IMR-90 (cell line): ENCODE measurements around the gene RHOC. TPM values are rescaled to one million over a fixed set of nuclear protein-coding genes. Genes with fewer than 3 reads are reported as not detected.

ENCODE experiments used
- ATAC-seq: fragments of 200-7000 bp; cut with Tn5 transposase; 2 replicates; pipeline ENCODE4 v1.9.1; 2020; ENCODE audit warnings: low read depth, mild to moderate bottlenecking, moderate library complexity
- BruUV-seq: library from RNA; stranded (reverse); fragments of 400-500 nt; replicated peaks from 2 replicates; lab custom pipeline; 2021; lab: Mats Ljungman, UMichigan
- CTCF ChIA-PET: fragments of 300-600 bp; formaldehyde crosslinking; extraction: SDS; loops from one replicate; lab custom pipeline; 2021; ENCODE audit warnings: antibody characterized with exemption; lab: Yijun Ruan, JAX
- POLR2A ChIA-PET: fragments of 300-600 bp; sonication (Branson Sonifier 250); formaldehyde crosslinking; loops from one replicate; lab custom pipeline; 2022; ENCODE audit warnings: antibody characterized with exemption; ENCODE audit not compliant: unreplicated experiment; lab: Charles Lee
- DNase-seq: peaks from one replicate; pipeline ENCODE4 v3.0.0; 2013
- H2AFZ ChIP-seq: replicated peaks from 2 replicates; pipeline ENCODE3; 2013; ENCODE audit warnings: low read length, mild to moderate bottlenecking; ENCODE audit not compliant: poor library complexity
- H2AK5ac ChIP-seq: 2 replicates; pipeline ENCODE4 v1.6.1; 2013; ENCODE audit warnings: low read depth, low read length, inconsistent platforms
- H2AK9ac ChIP-seq: replicated peaks from 2 replicates; pipeline ENCODE3; 2013; ENCODE audit warnings: mild to moderate bottlenecking, low read depth, low read length, moderate library complexity; ENCODE audit not compliant: poor library complexity
- H2BK120ac ChIP-seq: 2 replicates; pipeline ENCODE4 v1.6.1; 2013; ENCODE audit warnings: low read depth, low read length, inconsistent platforms
- H2BK15ac ChIP-seq: 3 replicates; pipeline ENCODE4 v1.6.1; 2013; ENCODE audit warnings: low read depth, low read length, inconsistent platforms
- H2BK20ac ChIP-seq: 2 replicates; pipeline ENCODE4 v1.6.1; 2013; ENCODE audit warnings: low read depth, mild to moderate bottlenecking, inconsistent platforms, low read length, moderate library complexity
- H2BK5ac ChIP-seq: 2 replicates; pipeline ENCODE4 v1.6.1; 2013; ENCODE audit warnings: mild to moderate bottlenecking, low read depth, low read length, inconsistent platforms; ENCODE audit not compliant: poor library complexity, severe bottlenecking
- H3K14ac ChIP-seq: replicated peaks from 2 replicates; pipeline ENCODE4 v1.6.1; 2013; ENCODE audit warnings: low read depth, low read length, inconsistent platforms
- H3K18ac ChIP-seq: 2 replicates; pipeline ENCODE4 v1.6.1; 2013; ENCODE audit warnings: low read depth, low read length, control low read depth
- H3K23ac ChIP-seq: 2 replicates; pipeline ENCODE4 v1.6.1; 2013; ENCODE audit warnings: low read depth, low read length, inconsistent platforms
- H3K27ac ChIP-seq: 2 replicates; pipeline ENCODE4 v1.5.1; 2013; ENCODE audit warnings: mild to moderate bottlenecking, control low read depth, low read length; ENCODE audit not compliant: insufficient read depth
- H3K27me3 ChIP-seq: 2 replicates; pipeline ENCODE4 v1.6.1; 2013; ENCODE audit warnings: low read length; ENCODE audit not compliant: control insufficient read depth, insufficient read depth
- H3K36me3 ChIP-seq: 2 replicates; pipeline ENCODE4 v1.6.1; 2013; ENCODE audit warnings: low read length, mixed read lengths; ENCODE audit not compliant: control insufficient read depth, insufficient read depth
- H3K4ac ChIP-seq: 2 replicates; pipeline ENCODE4 v1.6.1; 2013; ENCODE audit warnings: low read depth, low read length, inconsistent platforms
- H3K4me1 ChIP-seq: 2 replicates; pipeline ENCODE4 v1.6.1; 2013; ENCODE audit warnings: low read length, mixed read lengths; ENCODE audit not compliant: control insufficient read depth, insufficient read depth
- H3K4me2 ChIP-seq: 2 replicates; pipeline ENCODE4 v1.6.1; 2013; ENCODE audit warnings: low read depth, mild to moderate bottlenecking, control low read depth, low read length, moderate library complexity
- H3K4me3 ChIP-seq: 2 replicates; pipeline ENCODE4 v1.5.1; 2013; ENCODE audit warnings: low read depth, mild to moderate bottlenecking, control low read depth, low read length, moderate library complexity; ENCODE audit not compliant: insufficient read depth
- H3K56ac ChIP-seq: 2 replicates; pipeline ENCODE4 v1.6.1; 2013; ENCODE audit warnings: low read length, inconsistent platforms; ENCODE audit not compliant: insufficient read depth; ENCODE audit errors: extremely low read depth
- H3K79me1 ChIP-seq, 2 experiments: 2 replicates each; pipeline ENCODE4 v1.6.1; 2013; ENCODE audit warnings: low read length in 2 of 2, inconsistent platforms in 1 of 2, low read depth in 1 of 2
- H3K9ac ChIP-seq: 2 replicates; pipeline ENCODE4 v1.6.1; 2013; ENCODE audit warnings: low read depth, low read length, control low read depth
- H3K9me1 ChIP-seq: 2 replicates; pipeline ENCODE4 v1.6.1; 2013; ENCODE audit warnings: low read length, inconsistent platforms; ENCODE audit not compliant: insufficient read depth
- H3K9me3 ChIP-seq: 2 replicates; pipeline ENCODE4 v1.6.1; 2013; ENCODE audit warnings: low read length; ENCODE audit not compliant: control insufficient read depth, insufficient read depth
- H4K20me1 ChIP-seq: 2 replicates; pipeline ENCODE4 v1.6.1; 2013; ENCODE audit warnings: low read length, inconsistent platforms; ENCODE audit not compliant: insufficient read depth
- H4K5ac ChIP-seq: 2 replicates; pipeline ENCODE4 v1.6.1; 2013; ENCODE audit warnings: mild to moderate bottlenecking, low read depth, low read length, control low read depth
- H4K8ac ChIP-seq, 2 experiments: 2 replicates each; pipeline ENCODE4 v1.6.1; 2013; ENCODE audit warnings: low read depth in 2 of 2, low read length in 2 of 2, control low read depth in 1 of 2, inconsistent platforms in 1 of 2
- H4K91ac ChIP-seq: 2 replicates; pipeline ENCODE4 v1.6.1; 2013; ENCODE audit warnings: low read depth, low read length, inconsistent platforms; ENCODE audit not compliant: insufficient read depth
- ELK1 ChIP-seq: fragments of 150-350 bp; IDR thresholded peaks from 2 replicates; pipeline ENCODE4 v1.6.1; 2016; ENCODE audit warnings: low read depth, mild to moderate bottlenecking, low read length, moderate library complexity, borderline replicate concordance
- MXI1 ChIP-seq: IDR thresholded peaks from 2 replicates; pipeline ENCODE4 v1.6.1; 2012; ENCODE audit warnings: low read depth, mild to moderate bottlenecking, low read length, moderate library complexity, borderline replicate concordance
- NFE2L2 ChIP-seq: fragments of 150-350 bp; IDR thresholded peaks from 2 replicates; pipeline ENCODE4 v1.6.1; 2016; ENCODE audit warnings: low read depth, mild to moderate bottlenecking, low read length
- RAD21 ChIP-seq: IDR thresholded peaks from 2 replicates; pipeline ENCODE4 v1.6.1; 2012; ENCODE audit warnings: low read length, improper control_type of control experiment
- RCOR1 ChIP-seq: IDR thresholded peaks from 2 replicates; pipeline ENCODE4 v1.6.1; 2012; ENCODE audit warnings: mild to moderate bottlenecking, low read length, improper control_type of control experiment; ENCODE audit not compliant: insufficient replicate concordance
- SMC3 ChIP-seq: fragments of 150-350 bp; IDR thresholded peaks from 2 replicates; pipeline ENCODE4 v1.6.1; 2016; ENCODE audit warnings: low read depth, mild to moderate bottlenecking, antibody characterized with exemption, low read length, moderate library complexity
- WGBS, 2 experiments: methylation state at CpG; one replicate each; pipeline versions ENCODE4 v1.1.5 to v1.1.7; 2013; ENCODE audit warnings: missing lambda C conversion rate in 2 of 2; ENCODE audit not compliant: insufficient read length in 1 of 2; ENCODE audit errors: extremely low coverage in 2 of 2; 5-methylcytosine and 5-hydroxymethylcytosine counted together
- dilution Hi-C: fragments of 300-500 bp; cut with HindIII; formaldehyde crosslinking; loops from one replicate; pipeline ENCODE4 v1.14.3; 2018; ENCODE audit warnings: low sequenced_read_pairs; ENCODE audit not compliant: unreplicated experiment
- in situ Hi-C: fragments of 300-500 bp; cut with MboI; formaldehyde crosslinking; loops from 3 replicates; pipeline ENCODE4 v1.14.3; 2019; ENCODE audit warnings: low sequenced_read_pairs, inconsistent platforms, mixed read lengths
- intact Hi-C: fragments of 100-400 bp; cut with micrococcal nuclease; formaldehyde crosslinking; loops from 2 replicates; pipeline ENCODE4 v1.10.0; 2022
- polyA plus RNA-seq, 3 experiments: library from polyadenylated mRNA; depleted of rRNA; stranded (reverse); fragments of >200 nt; gene quantifications; 2 replicates each; pipeline ENCODE4 v1.2.3, GENCODE V29; 2012; ENCODE audit warnings: low replicate concordance in 1 of 3
- total RNA-seq: library from RNA; depleted of rRNA; stranded (reverse); fragments of >200 nt; gene quantifications from 2 replicates; pipeline ENCODE4 v1.2.3, GENCODE V29; 2012

RHOC gene
- total and polyA plus RNA-seq, 2 of the 4 experiments (the other 2 are of a cell fraction) = 764 to 839 TPM

- H2AK5ac ChIP-seq = no peak overlapping the region
- peaks cover 3% of the 10 kb centered on the region; the same call in 1 of the 2 replicates for H3K9me1 ChIP-seq
- H4K5ac ChIP-seq = no peak overlapping the region
- no peak overlapping the region for H2AK9ac ChIP-seq
- no peak overlapping the region for H3K27ac ChIP-seq
- H3K4ac ChIP-seq = no peak overlapping the region
- no peak overlapping the region for H3K23ac ChIP-seq
- no peak overlapping the region for H2BK5ac ChIP-seq
- H2BK120ac ChIP-seq = no peak overlapping the region
- no peak overlapping the region for H3K4me3 ChIP-seq
- peaks cover 4 to 6% of the 10 kb centered on the region in 2 experiments; a peak in 1 of 4 replicates for H3K79me1 ChIP-seq
- TF ChIP-seq ELK1 (no peak), SMC3 (no peak), MXI1 (no peak), NFE2L2 (no peak), RCOR1 (no peak), RAD21 (no peak)
- no peak overlapping the region for H3K18ac ChIP-seq
- H4K91ac ChIP-seq = no peak overlapping the region
- H4K8ac ChIP-seq = no peak overlapping the region
- 92% methylated on average over 4 of the region's 11 CpGs; no CpG with 5 or more reads in 1 of the 2 experiments for whole genome bisulfite sequencing, 2 experiments
- H3K14ac ChIP-seq = no peak overlapping the region
- H3K27me3 ChIP-seq = peaks cover 4% of the 10 kb centered on the region; the same call in 1 of the 2 replicates
- in situ Hi-C loops (loop anchor here (10.0 to 25.0 kb wide), 2 partner anchors 243 to 976 kb away; partner anchors contain the start of gene SLC16A1), intact Hi-C loops (loop anchor here (10.0 kb wide), 1 partner anchor 243 kb away; the partner anchor contains the start of gene SLC16A1), dilution Hi-C loops (no loop called here)
- no peaks in the 10 kb centered on the region for H4K20me1 ChIP-seq
- POLR2A ChIA-PET = no interaction called here
- DNase-seq = no peak
- CTCF ChIA-PET = interaction anchor here (0.6 to 1.1 kb wide), 2 partner anchors 93 to 303 kb away, joined by 3 to 4 read pairs; no protein-coding TSS in a partner anchor
- H3K56ac ChIP-seq = no peak overlapping the region
- no peaks in the 10 kb centered on the region for H3K36me3 ChIP-seq
- no peak overlapping the region for H2AFZ ChIP-seq
- H3K9ac ChIP-seq = no peak overlapping the region
- H3K4me1 ChIP-seq = peaks cover 3% of the 10 kb centered on the region; the same call in 1 of the 2 replicates
- no peak overlapping the region for H2BK15ac ChIP-seq
- no peaks in the 10 kb centered on the region for H3K9me3 ChIP-seq
- no peak for ATAC-seq
- H2BK20ac ChIP-seq = no peak overlapping the region
- no peak overlapping the region for H3K4me2 ChIP-seq
- no TSS peak for BruUV-seq
These were observed 4.7 kb upstream of the RHOC start for GRCh38 chr1:112711670-112712069.
